Ascending aorta (tissue), 2 donors: ENCODE measurements around the gene CPN2. TPM values are rescaled to one million over a fixed set of nuclear protein-coding genes. Genes with fewer than 3 reads are reported as not detected.

Experiments used
- DNase-seq, 2 donors: peaks; one replicate each; pipeline ENCODE4 v3.0.0-alpha.2; 2019; ENCODE audit warnings: low spot score in 2 of 2
- H3K27ac ChIP-seq, 2 donors: fragments of 200-600 bp; sonication (generic); one replicate each; pipeline ENCODE4 v1.5.1; 2016 to 2017; ENCODE audit warnings: mild to moderate bottlenecking in 1 of 2
- H3K27me3 ChIP-seq: fragments of 200-600 bp; sonication (generic); one replicate; pipeline ENCODE4 v1.5.1; 2017
- H3K36me3 ChIP-seq, 2 donors: fragments of 200-600 bp; sonication (generic); one replicate each; pipeline ENCODE4 v1.5.1; 2016
- H3K4me1 ChIP-seq, 2 donors: fragments of 200-600 bp; sonication (generic); one replicate each; pipeline ENCODE4 v1.5.1; 2016 to 2017; ENCODE audit warnings: mild to moderate bottlenecking in 1 of 2
- H3K4me3 ChIP-seq, 2 donors: fragments of 200-600 bp; sonication (generic); one replicate each; pipeline ENCODE4 v1.5.1; 2016 to 2017; ENCODE audit warnings: mild to moderate bottlenecking in 1 of 2
- H3K9me3 ChIP-seq, 2 donors: fragments of 200-600 bp; sonication (generic); one replicate each; pipeline ENCODE4 v1.5.1; 2016
- intact Hi-C: fragments of 100-400 bp; cut with DNase I; formaldehyde crosslinking; loops from one replicate; pipeline ENCODE4 v1.15.1; 2023
- total RNA-seq: library from RNA; depleted of rRNA; stranded (reverse); fragments of >200 nt; gene quantifications from one replicate; pipeline ENCODE4 v1.1.0, GENCODE V29; 2016
- TF ChIP-seq, protein P1 (sequence below), 3 experiments: fragments of 200-600 bp in 2 of 3; fragments of 450-650 bp in 1 of 3; sonication (generic) in 2 of 3; IDR thresholded peaks; one replicate each; pipeline ENCODE4 v1.5.1; 2016 to 2019; ENCODE audit warnings: antibody characterized with exemption in 3 of 3, mild to moderate bottlenecking in 1 of 3, moderate library complexity in 1 of 3

CPN2 gene
- total RNA-seq, 1 donor from 2014 or later: not detected

DNA sequence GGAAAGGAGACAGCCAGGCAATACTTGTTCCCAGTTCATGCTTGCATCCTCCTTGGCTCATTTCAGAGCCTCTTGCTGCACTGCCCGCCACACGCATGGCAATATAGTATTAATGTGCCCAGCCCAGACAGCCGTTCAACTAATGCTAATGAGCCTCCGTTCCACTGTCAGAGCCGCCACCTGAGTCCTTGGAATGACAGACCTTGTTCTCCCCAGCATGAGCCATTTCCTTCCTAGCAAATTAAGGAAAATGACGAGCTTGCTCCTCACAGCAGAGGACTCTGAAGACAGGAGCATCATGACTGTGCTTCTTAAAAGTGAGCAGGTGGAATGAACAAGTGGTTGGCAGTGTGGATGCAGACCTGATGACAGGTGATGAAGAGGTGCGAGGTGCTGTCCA lies 29.2 kb upstream of the CPN2 start:
- H3K36me3 ChIP-seq: no peaks in the 10 kb centered on the region
- no peaks in the 10 kb centered on the region for H3K27me3 ChIP-seq
- no peak for DNase-seq

DNA sequence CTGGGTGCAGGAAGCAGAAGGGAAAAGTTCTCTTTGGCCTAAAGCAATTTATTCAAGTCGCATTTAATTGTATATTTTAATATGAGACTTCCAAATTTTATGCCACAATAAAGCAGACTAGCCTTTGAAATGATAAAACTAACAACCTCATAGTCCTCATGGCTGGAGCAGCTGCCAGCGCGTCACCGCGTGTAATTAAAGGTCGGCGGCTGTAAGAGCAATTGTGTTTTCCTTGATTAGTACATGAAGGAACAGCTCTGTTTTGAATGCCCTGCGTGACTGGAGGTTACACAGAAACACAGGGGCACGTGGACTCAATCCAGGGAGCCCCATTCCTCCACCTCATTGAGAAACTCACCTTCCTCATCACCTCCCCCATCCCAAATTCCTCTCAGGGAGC lies 28.5 kb upstream of the CPN2 start:
- peak in 1 of 2 donors; percentile 16 for DNase-seq
- Histone ChIP-seq H3K4me1 (no peaks in the 10 kb centered on the region), H3K9me3 (no peaks in the 10 kb centered on the region), H3K27ac (no peak overlapping the region), H3K27me3 (no peaks in the 10 kb centered on the region), H3K36me3 (no peaks in the 10 kb centered on the region), H3K4me3 (no peak overlapping the region)
- TF ChIP-seq, protein P1, sequence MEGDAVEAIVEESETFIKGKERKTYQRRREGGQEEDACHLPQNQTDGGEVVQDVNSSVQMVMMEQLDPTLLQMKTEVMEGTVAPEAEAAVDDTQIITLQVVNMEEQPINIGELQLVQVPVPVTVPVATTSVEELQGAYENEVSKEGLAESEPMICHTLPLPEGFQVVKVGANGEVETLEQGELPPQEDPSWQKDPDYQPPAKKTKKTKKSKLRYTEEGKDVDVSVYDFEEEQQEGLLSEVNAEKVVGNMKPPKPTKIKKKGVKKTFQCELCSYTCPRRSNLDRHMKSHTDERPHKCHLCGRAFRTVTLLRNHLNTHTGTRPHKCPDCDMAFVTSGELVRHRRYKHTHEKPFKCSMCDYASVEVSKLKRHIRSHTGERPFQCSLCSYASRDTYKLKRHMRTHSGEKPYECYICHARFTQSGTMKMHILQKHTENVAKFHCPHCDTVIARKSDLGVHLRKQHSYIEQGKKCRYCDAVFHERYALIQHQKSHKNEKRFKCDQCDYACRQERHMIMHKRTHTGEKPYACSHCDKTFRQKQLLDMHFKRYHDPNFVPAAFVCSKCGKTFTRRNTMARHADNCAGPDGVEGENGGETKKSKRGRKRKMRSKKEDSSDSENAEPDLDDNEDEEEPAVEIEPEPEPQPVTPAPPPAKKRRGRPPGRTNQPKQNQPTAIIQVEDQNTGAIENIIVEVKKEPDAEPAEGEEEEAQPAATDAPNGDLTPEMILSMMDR (IDR thresholded peaks at IDR 0.05): no peak
- intact Hi-C loops: no loop called here

More for the DNA sequence above, 29.2 kb upstream of the CPN2 start:
- Histone ChIP-seq H3K4me1 (no peaks in the 10 kb centered on the region), H3K27ac (no peak overlapping the region), H3K4me3 (no peak overlapping the region), H3K9me3 (no peaks in the 10 kb centered on the region)
- intact Hi-C loops: no loop called here
- TF ChIP-seq, protein P1 (IDR thresholded peaks at IDR 0.05): no peak

DNA sequence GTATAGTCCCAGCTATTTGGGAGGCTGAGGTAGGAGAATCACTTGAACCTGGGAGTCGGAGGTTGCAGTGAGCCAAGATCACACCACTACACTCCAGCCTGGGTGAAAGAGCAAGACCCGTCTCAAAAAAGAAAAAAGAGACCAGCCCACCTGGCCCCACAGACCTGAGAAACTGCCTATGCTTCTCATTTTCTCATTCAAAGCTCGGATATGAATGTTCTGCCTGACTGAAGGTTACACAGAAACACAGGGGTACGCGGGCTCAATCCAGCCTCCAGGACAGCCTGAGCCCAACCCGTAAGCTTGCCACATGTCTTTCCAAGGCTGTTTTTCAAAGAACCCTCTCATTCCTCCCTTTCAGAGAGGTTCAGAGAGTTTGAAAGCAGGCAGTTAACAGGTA lies 28.1 kb upstream of the CPN2 start:
- TF ChIP-seq, protein P1 (IDR thresholded peaks at IDR 0.05): no peak
- no peak overlapping the region for H3K4me3 ChIP-seq
- no peaks in the 10 kb centered on the region for H3K9me3 ChIP-seq
- H3K27ac ChIP-seq: no peak overlapping the region
- H3K4me1 ChIP-seq: no peaks in the 10 kb centered on the region
- no peaks in the 10 kb centered on the region for H3K36me3 ChIP-seq
- peak in 1 of 2 donors; percentile 5 for DNase-seq
- H3K27me3 ChIP-seq: no peaks in the 10 kb centered on the region
- intact Hi-C loops: no loop called here

DNA sequence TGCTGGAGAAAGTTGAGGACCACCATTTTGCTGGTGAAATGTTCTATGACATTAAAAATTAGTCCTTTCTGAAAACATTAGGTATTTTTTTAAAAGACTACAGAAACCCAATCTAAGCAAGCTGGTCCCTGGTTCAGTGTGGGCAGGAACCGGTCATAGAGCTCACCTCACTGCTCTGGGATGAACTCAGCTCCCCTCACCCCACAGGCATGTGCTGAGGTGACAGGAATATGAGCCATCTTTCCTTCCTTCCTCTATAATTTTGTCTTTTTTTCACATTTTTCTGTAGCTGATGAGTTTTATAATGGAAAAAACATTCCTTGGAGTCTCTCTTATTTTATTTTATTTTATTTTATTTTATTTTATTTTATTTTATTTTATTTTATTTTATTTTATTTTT lies 26.6 kb upstream of the CPN2 start:
- TF ChIP-seq, protein P1 (IDR thresholded peaks at IDR 0.05): no peak
- H3K9me3 ChIP-seq: no peaks in the 10 kb centered on the region
- H3K27ac ChIP-seq: no peak overlapping the region
- intact Hi-C loops: no loop called here
- no peaks in the 10 kb centered on the region for H3K36me3 ChIP-seq
- no peaks in the 10 kb centered on the region for H3K27me3 ChIP-seq
- DNase-seq: no peak
- H3K4me3 ChIP-seq: no peak overlapping the region
- H3K4me1 ChIP-seq: no peaks in the 10 kb centered on the region

DNA sequence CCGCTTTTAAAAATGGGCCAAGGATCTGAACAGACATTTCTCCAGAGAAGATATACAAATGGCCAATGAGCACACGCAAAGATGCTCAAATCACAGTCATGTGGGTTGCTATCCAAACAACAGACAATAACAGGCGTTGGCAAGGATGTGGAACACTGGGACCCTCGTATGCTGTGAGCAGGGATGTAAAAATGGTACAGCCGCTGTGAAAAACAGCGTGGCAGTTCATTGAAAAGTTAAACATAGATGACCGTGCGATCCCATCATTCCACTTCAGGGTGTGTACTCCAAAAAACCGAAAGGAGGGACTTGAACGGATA lies 25.1 kb upstream of the CPN2 start:
- Histone ChIP-seq H3K4me3 (no peak overlapping the region), H3K9me3 (no peaks in the 10 kb centered on the region), H3K27me3 (no peaks in the 10 kb centered on the region), H3K36me3 (no peaks in the 10 kb centered on the region), H3K27ac (no peak overlapping the region), H3K4me1 (no peaks in the 10 kb centered on the region)
- DNase-seq: no peak
- TF ChIP-seq, protein P1 (IDR thresholded peaks at IDR 0.05): no peak
- intact Hi-C loops: no loop called here
